ENCODE results near the gene CSGALNACT2.
A peak's percentile ranks its signal among the peaks of the same experiment; 100 is the strongest.

CSGALNACT2 gene

GRCh38 chr10:43203448-43204041 is 65.3 kb downstream of the CSGALNACT2 start:
- DNase-seq (ENCODE audit: low read depth) = no peak

GRCh38 chr10:43204042-43204942 is 66.0 kb downstream of the CSGALNACT2 start:
- DNase-seq (ENCODE audit: low read depth) = no peak

GRCh38 chr10:43204943-43205671 is 66.9 kb downstream of the CSGALNACT2 start:
- peak; percentile 50 for DNase-seq (ENCODE audit: low read depth)

- no peak for DNase-seq (ENCODE audit: low read depth)
Measured at GRCh38 chr10:43205681-43206390, 67.6 kb downstream of the CSGALNACT2 start.

GRCh38 chr10:43206391-43207235 is 68.4 kb downstream of the CSGALNACT2 start:
- no peak for DNase-seq (ENCODE audit: low read depth)

GRCh38 chr10:43208147-43209073 is 70.2 kb downstream of the CSGALNACT2 start:
- no peak for DNase-seq (ENCODE audit: low read depth)

- DNase-seq (ENCODE audit: low read depth) = no peak
Measured at GRCh38 chr10:43209074-43209455, 70.8 kb downstream of the CSGALNACT2 start.

- no peak for DNase-seq (ENCODE audit: low read depth)
Measured at GRCh38 chr10:43209651-43210141, 71.5 kb downstream of the CSGALNACT2 start.

GRCh38 chr10:43210556-43210955 is 72.3 kb downstream of the CSGALNACT2 start:
- DNase-seq (ENCODE audit: low read depth) = no peak

- no peak for DNase-seq (ENCODE audit: low read depth)
Measured at GRCh38 chr10:43211030-43211429, 72.8 kb downstream of the CSGALNACT2 start.

GRCh38 chr10:43211431-43212042 is 73.3 kb downstream of the CSGALNACT2 start:
- DNase-seq (ENCODE audit: low read depth) = no peak

- DNase-seq (ENCODE audit: low read depth) = peak; percentile 31
Measured at GRCh38 chr10:43212043-43212721, 73.9 kb downstream of the CSGALNACT2 start.

GRCh38 chr10:43214071-43214955 is 76.1 kb downstream of the CSGALNACT2 start:
- peak; percentile 47 for DNase-seq (ENCODE audit: low read depth)

- DNase-seq (ENCODE audit: low read depth) = no peak
Measured at GRCh38 chr10:43214956-43215561, 76.8 kb downstream of the CSGALNACT2 start.

GRCh38 chr10:43215758-43216455 is 77.7 kb downstream of the CSGALNACT2 start:
- no peak for DNase-seq (ENCODE audit: low read depth)

- DNase-seq (ENCODE audit: low read depth) = no peak
Measured at GRCh38 chr10:43216931-43217562, 78.8 kb downstream of the CSGALNACT2 start.

All from EH (cell line).